Ishikawa (cell line): ENCODE data around the gene MT1M.

Source experiments
- CEBPB ChIP-seq: IDR thresholded peaks from 2 replicates; pipeline ENCODE4 v1.6.1; 2012
- CREB1 ChIP-seq: IDR thresholded peaks from 2 replicates; pipeline ENCODE4 v1.6.1; 2012; ENCODE audit warnings: low read depth
- EGR1 ChIP-seq: IDR thresholded peaks from 2 replicates; pipeline ENCODE4 v1.6.1; 2012
- FOXM1 ChIP-seq: IDR thresholded peaks from 2 replicates; pipeline ENCODE4 v1.6.1; 2012; ENCODE audit warnings: low read depth, borderline replicate concordance
- MAX ChIP-seq: IDR thresholded peaks from 2 replicates; pipeline ENCODE4 v1.6.1; 2012
- NFIC ChIP-seq: IDR thresholded peaks from 2 replicates; pipeline ENCODE4 v1.6.1; 2012
- RAD21 ChIP-seq: IDR thresholded peaks from 2 replicates; pipeline ENCODE4 v1.6.1; 2012; ENCODE audit warnings: low read depth
- TAF1 ChIP-seq: IDR thresholded peaks from 2 replicates; pipeline ENCODE4 v1.6.1; 2012; ENCODE audit warnings: low read depth, mild to moderate bottlenecking
- TCF12 ChIP-seq: IDR thresholded peaks from 2 replicates; pipeline ENCODE4 v1.6.1; 2012; ENCODE audit warnings: low read depth
- TEAD4 ChIP-seq: IDR thresholded peaks from 2 replicates; pipeline ENCODE4 v1.6.1; 2012
- YY1 ChIP-seq: IDR thresholded peaks from 2 replicates; pipeline ENCODE4 v1.6.1; 2012; ENCODE audit warnings: low read depth
- TF ChIP-seq, protein P1 (sequence below): IDR thresholded peaks from 2 replicates; pipeline ENCODE4 v1.6.1; 2012
- TF ChIP-seq, protein P2 (sequence below): IDR thresholded peaks from 2 replicates; pipeline ENCODE4 v1.6.1; 2012; ENCODE audit warnings: low read depth, mild to moderate bottlenecking

Gene MT1M

DNA sequence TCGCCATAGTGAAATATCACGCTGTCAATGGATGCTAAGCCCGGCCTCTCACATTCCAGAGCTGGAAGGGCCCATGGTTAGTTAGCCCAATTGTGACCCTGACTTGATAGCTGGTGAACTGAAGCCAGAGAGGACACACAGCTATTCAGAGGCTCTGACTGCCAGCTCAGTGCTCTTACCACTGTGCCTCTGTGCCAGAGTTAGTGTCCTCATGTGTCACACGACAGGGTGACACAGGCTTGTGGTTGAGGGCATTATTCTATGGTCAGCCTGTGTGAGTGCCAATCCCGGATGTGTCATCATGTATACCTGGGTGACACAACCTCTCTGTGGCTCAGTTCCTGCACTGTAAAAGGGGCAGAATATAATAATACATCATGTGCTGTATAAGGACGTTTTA, 47.4 kb downstream of the MT1M start:
- no peak for TF ChIP-seq EGR1
- TF ChIP-seq YY1 = no peak
- TF ChIP-seq CREB1 = no peak
- no peak for TF ChIP-seq TEAD4
- TF ChIP-seq, protein P1, sequence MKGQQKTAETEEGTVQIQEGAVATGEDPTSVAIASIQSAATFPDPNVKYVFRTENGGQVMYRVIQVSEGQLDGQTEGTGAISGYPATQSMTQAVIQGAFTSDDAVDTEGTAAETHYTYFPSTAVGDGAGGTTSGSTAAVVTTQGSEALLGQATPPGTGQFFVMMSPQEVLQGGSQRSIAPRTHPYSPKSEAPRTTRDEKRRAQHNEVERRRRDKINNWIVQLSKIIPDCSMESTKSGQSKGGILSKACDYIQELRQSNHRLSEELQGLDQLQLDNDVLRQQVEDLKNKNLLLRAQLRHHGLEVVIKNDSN = no peak
- TF ChIP-seq RAD21 = no peak
- TF ChIP-seq, protein P2, sequence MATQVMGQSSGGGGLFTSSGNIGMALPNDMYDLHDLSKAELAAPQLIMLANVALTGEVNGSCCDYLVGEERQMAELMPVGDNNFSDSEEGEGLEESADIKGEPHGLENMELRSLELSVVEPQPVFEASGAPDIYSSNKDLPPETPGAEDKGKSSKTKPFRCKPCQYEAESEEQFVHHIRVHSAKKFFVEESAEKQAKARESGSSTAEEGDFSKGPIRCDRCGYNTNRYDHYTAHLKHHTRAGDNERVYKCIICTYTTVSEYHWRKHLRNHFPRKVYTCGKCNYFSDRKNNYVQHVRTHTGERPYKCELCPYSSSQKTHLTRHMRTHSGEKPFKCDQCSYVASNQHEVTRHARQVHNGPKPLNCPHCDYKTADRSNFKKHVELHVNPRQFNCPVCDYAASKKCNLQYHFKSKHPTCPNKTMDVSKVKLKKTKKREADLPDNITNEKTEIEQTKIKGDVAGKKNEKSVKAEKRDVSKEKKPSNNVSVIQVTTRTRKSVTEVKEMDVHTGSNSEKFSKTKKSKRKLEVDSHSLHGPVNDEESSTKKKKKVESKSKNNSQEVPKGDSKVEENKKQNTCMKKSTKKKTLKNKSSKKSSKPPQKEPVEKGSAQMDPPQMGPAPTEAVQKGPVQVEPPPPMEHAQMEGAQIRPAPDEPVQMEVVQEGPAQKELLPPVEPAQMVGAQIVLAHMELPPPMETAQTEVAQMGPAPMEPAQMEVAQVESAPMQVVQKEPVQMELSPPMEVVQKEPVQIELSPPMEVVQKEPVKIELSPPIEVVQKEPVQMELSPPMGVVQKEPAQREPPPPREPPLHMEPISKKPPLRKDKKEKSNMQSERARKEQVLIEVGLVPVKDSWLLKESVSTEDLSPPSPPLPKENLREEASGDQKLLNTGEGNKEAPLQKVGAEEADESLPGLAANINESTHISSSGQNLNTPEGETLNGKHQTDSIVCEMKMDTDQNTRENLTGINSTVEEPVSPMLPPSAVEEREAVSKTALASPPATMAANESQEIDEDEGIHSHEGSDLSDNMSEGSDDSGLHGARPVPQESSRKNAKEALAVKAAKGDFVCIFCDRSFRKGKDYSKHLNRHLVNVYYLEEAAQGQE = no peak
- no peak for TF ChIP-seq TCF12
- TF ChIP-seq FOXM1 = no peak

DNA sequence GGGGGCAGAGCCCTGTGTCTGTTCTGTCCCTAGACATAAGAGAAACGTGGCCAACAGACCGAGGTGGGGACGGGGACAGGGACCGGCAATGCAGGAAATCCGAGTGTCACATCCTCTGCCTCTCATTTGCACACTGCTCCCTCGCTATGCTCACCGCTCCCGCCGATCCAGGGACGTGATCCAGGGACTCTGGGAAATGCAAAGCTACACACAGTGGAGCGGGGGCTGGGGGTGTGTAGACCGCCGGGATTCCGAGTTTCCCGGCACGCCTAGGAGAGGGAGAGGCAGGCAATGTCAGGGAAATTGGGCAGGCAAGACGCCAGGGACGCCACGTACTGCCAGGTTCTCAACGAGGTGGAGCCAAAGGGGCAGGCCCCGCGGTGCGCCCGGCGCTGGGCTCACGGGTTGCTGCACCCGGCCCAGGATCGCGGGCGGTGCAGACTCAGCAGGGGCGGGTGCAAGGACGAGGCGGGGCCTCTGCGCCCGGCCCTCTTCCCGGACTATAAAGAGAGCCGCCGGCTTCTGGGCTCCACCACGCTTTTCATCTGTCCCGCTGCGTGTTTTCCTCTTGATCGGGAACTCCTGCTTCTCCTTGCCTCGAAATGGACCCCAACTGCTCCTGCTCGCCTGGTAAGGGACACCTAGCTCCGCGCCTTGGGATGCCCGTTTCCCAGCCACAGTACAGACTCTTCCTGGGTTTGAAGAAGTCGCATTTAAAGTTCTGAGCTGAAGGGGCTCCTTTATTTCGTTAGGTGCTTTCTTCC, 49.7 kb downstream of the MT1M start, which contains the start of gene MT1X:
Gene MT1X (plus strand): TSS at position 532 of the 764 bp plus-strand sequence. CDS start 71 bp downstream, at position 603.
- TF ChIP-seq CEBPB (no peak), RAD21 (no peak), TCF12 (peak; percentile 18; the same call in 1 of the 2 replicates), NFIC (peak; percentile 67), YY1 (0 out of 2 replicates have a peak, but pooled peaks have one; percentile 22), TAF1 (peak; percentile 75), CREB1 (no peak), MAX (peak; percentile 28)

DNA sequence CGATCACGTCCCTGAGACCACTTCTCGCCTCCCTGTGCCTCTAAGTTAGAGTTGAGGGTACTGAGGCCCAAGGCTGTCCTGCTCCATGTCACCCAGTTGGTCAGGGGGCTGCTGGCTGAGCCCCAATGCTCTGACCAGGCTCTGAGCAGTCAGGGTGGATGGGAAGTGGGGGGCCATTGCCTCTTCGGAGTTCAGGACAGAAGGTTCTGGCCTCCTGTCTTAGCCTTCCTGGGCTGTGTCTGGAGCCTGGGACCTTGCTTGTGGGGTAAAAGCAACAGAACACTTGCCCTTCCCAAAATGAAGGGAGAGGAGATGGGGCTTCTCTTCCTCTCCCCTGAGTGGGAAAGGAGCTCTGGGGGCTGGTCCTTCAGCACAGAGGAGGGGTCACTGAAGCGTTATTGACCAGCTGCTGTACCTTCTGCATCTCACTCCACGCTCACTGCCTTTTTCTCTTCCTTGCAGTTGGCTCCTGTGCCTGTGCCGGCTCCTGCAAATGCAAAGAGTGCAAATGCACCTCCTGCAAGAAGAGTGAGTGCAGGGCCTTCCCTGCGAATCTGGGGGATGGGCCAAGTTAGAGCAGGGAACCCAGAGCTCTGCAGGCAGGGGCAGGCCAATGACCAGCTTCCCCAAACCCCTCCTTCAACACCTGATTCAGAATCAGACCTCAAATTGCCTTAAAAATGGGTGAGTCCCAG, 50.4 kb downstream of the MT1M start:
- TF ChIP-seq, protein P2 = no peak
